Ovary (tissue), 9 donors: Measurements from ENCODE around the gene MICALL1. TPM values are rescaled to one million over a fixed set of nuclear protein-coding genes. Genes with fewer than 3 reads are reported as not detected.
"Not testable (repeated sequence)": the region's sequence is repeated elsewhere in the genome, so short reads cannot be mapped to it uniquely, and the experiment has no call there.

ENCODE experiments used
- DNase-seq, 5 donors: peaks; one replicate each; pipeline ENCODE4 v3.0.0-alpha.2; 2019 to 2020
- H3K27ac ChIP-seq, 2 donors: fragments of 200-600 bp; one replicate each; pipeline versions ENCODE4 v1.5.1 to v1.8.0; 2019 to 2022
- H3K27me3 ChIP-seq: fragments of 200-600 bp; one replicate; pipeline ENCODE4 v1.8.0; 2022
- H3K36me3 ChIP-seq: fragments of 200-600 bp; sonication (generic); one replicate; pipeline ENCODE4 v1.5.1; 2019
- H3K4me1 ChIP-seq: one replicate; pipeline ENCODE4 v1.8.1; 2013; ENCODE audit warnings: mild to moderate bottlenecking, moderate library complexity; ENCODE audit not compliant: insufficient read depth
- H3K4me3 ChIP-seq: fragments of 200-600 bp; sonication (generic); one replicate; pipeline ENCODE4 v1.5.1; 2017
- H3K9me3 ChIP-seq, 2 donors: fragments of 200-600 bp in 1 of 2; sonication (generic) in 1 of 2; one replicate each; pipeline versions ENCODE4 v1.5.1 to v1.8.1; 2013 to 2019; ENCODE audit warnings: mild to moderate bottlenecking in 1 of 2, moderate library complexity in 1 of 2
- CTCF ChIP-seq, 3 donors: fragments of 450-650 bp in 2 of 3; fragments of 200-600 bp in 1 of 3; IDR thresholded peaks; one replicate each; pipeline versions ENCODE4 v1.5.1 to v1.8.0; 2016 to 2022; ENCODE audit warnings: antibody characterized with exemption in 3 of 3, mild to moderate bottlenecking in 1 of 3
- EP300 ChIP-seq: sonication (generic); formaldehyde crosslinking; IDR thresholded peaks from one replicate; pipeline ENCODE4 v1.6.1; 2017; ENCODE audit warnings: antibody characterized with exemption
- POLR2A ChIP-seq: fragments of 450-650 bp; IDR thresholded peaks from one replicate; pipeline ENCODE4 v1.6.1; 2017; ENCODE audit warnings: antibody characterized with exemption, mild to moderate bottlenecking, moderate library complexity
- WGBS, 3 donors: extraction: QIAGEN DNeasy Blood & Tissue Kit in 1 of 3; methylation state at CpG; one replicate each; pipeline versions ENCODE4 v1.1.5 to v1.1.7; 2013 to 2017; 5-methylcytosine and 5-hydroxymethylcytosine counted together
- intact Hi-C, 4 donors: fragments of 100-400 bp; cut with DNase I; formaldehyde crosslinking; loops; one replicate each; pipeline versions ENCODE4 v1.11.0 to v1.15.1; 2022 to 2023
- polyA plus RNA-seq, 2 donors: library from polyadenylated mRNA; stranded (reverse); fragments of 200-250 nt in 1 of 2; fragments of 350-450 nt in 1 of 2; fragmentation: Illumina TruSeq in 1 of 2; extraction: RNeasy Lipid Tissue Mini Kit (QIAGEN cat#74804) in 1 of 2; gene quantifications; one replicate each; pipeline ENCODE4 v1.2.3, GENCODE V29; 2013 to 2014
- total RNA-seq, 7 donors: library from RNA; depleted of rRNA in 2 of 7; stranded (reverse); fragments of >200 nt in 2 of 7; fragmentation: NEBNext Ultra II Directional in 3 of 7; extraction: Animal tissue kit (Norgen Biotek cat#: 25700) in 3 of 7; gene quantifications; one replicate each; pipeline versions ENCODE4 v1.1.0 to v1.2.4, GENCODE V29; 2016 to 2023
- donor health status: DM: no; HTN: no; CAD: no; lungs with moderate emphysema.
- donor health status: DM: no; HTN: no; CAD: no.
- donor health status: Bipolar disorder and iron deficiency.
- donor health status: DM: yes; HTN: yes; CAD: no.
- donor health status: DM: no; HTN: no; CAD: no.
- donor health status: DM: yes; HTN: yes; CAD: no.

MICALL1 gene
- total and polyA plus RNA-seq, 9 donors = 6.2 to 30.0 (median 17.4) TPM

GRCh38 chr22:37972527-37972926, 66.4 kb downstream of the MICALL1 start:
- DNase-seq = peak in 2 of 5 donors; percentile 33 to 54
- TF ChIP-seq CTCF (IDR thresholded peaks at IDR 0.05) = no peak
- TF ChIP-seq EP300 = no peak
- TF ChIP-seq POLR2A = no peak
- Histone ChIP-seq H3K27me3 (no peaks in the 10 kb centered on the region), H3K4me1 (no peaks in the 10 kb centered on the region), H3K4me3 (no peak overlapping the region), H3K9me3 (no peaks in the 10 kb centered on the region), H3K27ac (no peak overlapping the region), H3K36me3 (no peaks in the 10 kb centered on the region)
- 15 to 36% (median 32%) methylated on average over 3 of the region's 3 CpGs for WGBS, 3 donors
- intact Hi-C loops = no loop called here

- TF ChIP-seq POLR2A (no peak), EP300 (no peak), CTCF (IDR thresholded peaks at IDR 0.05) (no peak)
- Histone ChIP-seq H3K4me1 (no peaks in the 10 kb centered on the region), H3K9me3 (no peaks in the 10 kb centered on the region), H3K27me3 (no peaks in the 10 kb centered on the region), H3K36me3 (no peaks in the 10 kb centered on the region), H3K27ac (no peak overlapping the region), H3K4me3 (no peak overlapping the region)
- intact Hi-C loops = no loop called here
- DNase-seq = no peak
- 91 to 93% (median 91%) methylated on average over 31 to 33 of the region's 33 CpGs for WGBS, 3 donors
Observed at GRCh38 chr22:37973271-37974170, 67.4 kb downstream of the MICALL1 start.

GRCh38 chr22:37975153-37975552, 69.1 kb downstream of the MICALL1 start:
- DNase-seq = no peak
- no peaks in the 10 kb centered on the region for H3K9me3 ChIP-seq
- H3K4me3 ChIP-seq = no peak overlapping the region
- H3K27ac ChIP-seq = no peak overlapping the region
- no peaks in the 10 kb centered on the region for H3K27me3 ChIP-seq
- H3K36me3 ChIP-seq = no peaks in the 10 kb centered on the region
- WGBS, 3 donors = 66 to 75% (median 74%) methylated on average over 2 of the region's 2 CpGs
- intact Hi-C loops = no loop called here
- TF ChIP-seq CTCF (IDR thresholded peaks at IDR 0.05) (no peak), POLR2A (no peak), EP300 (no peak)
- H3K4me1 ChIP-seq = no peaks in the 10 kb centered on the region

GRCh38 chr22:37976022-37976421, 69.9 kb downstream of the MICALL1 start:
- H3K27ac ChIP-seq, H3K9me3 ChIP-seq, H3K36me3 ChIP-seq, H3K4me3 ChIP-seq, DNase-seq, H3K4me1 ChIP-seq, H3K27me3 ChIP-seq, intact Hi-C loops: not testable (repeated sequence)
- WGBS, 3 donors = 89 to 91% (median 91%) methylated on average over 8 of the region's 8 CpGs

- WGBS, 3 donors = 91 to 97% (median 91%) methylated on average over 4 of the region's 4 CpGs
- TF ChIP-seq POLR2A (no peak), EP300 (no peak), CTCF (IDR thresholded peaks at IDR 0.05) (no peak)
- no peaks in the 10 kb centered on the region for H3K27me3 ChIP-seq
- H3K4me1 ChIP-seq = no peaks in the 10 kb centered on the region
- H3K36me3 ChIP-seq = no peaks in the 10 kb centered on the region
- H3K27ac ChIP-seq = no peak overlapping the region
- no peaks in the 10 kb centered on the region for H3K9me3 ChIP-seq
- intact Hi-C loops = no loop called here
- no peak for DNase-seq
- no peak overlapping the region for H3K4me3 ChIP-seq
Observed at GRCh38 chr22:37976547-37976946, 70.5 kb downstream of the MICALL1 start.
